ENCODE results near the gene RHOT2. TPM values are rescaled to one million over a fixed set of nuclear protein-coding genes. Genes with fewer than 3 reads are reported as not detected.
"Not testable (repeated sequence)": the region's sequence is repeated elsewhere in the genome, so short reads cannot be mapped to it uniquely, and the experiment has no call there.

RHOT2 gene
- total and polyA plus RNA-seq, 10 of the 15 experiments (the other 5 are each of a cell fraction or from before 2014, with no cell fraction given): 3.7 to 174 (median 69.8) TPM

DNA sequence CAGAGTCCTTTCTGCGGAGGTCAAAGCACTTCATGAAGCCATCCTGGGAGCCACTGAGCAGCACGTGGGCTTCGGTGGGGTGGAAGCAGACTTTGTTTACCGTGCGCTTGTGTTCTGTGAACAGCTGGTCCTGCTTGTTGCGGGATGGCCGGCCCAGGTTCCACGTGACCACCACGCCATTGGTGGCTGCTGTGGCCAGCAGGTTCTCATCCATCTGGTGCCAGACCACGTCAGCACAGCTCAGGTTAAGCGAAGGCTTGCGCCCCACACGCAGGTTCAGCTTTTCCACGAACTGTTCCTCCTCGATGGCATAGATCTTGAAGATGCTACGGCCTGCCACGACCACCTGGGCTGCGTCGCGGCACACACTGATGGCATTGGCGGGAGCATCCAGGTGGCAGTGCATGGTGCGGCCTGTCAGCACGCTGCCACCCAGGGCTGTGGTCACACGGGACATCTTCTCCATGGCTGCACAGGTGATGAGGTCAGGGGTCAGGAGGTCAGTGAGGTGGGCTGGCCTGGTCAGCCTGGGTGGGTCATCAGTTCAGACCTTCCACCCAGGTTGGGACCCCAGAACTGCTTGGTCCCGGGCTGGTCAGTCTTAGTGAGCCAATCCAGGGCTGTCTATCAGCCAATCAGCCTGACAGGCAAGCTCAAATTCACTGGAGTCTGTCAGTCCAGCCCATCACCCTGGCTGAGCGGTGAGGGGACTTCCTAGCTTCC is 21.4 kb downstream of the RHOT2 start:
- Histone ChIP-seq H3K27me3 (replicated peaks in 1 of 2; ENCODE audit: control insufficient read depth in 2 of 2, insufficient read depth in 2 of 2, low read length in 1 of 2) (peaks cover 0 to 1% of the 10 kb centered on the region in 2 experiments; a peak in 1 of 4 replicates), H3K4me2 (ENCODE audit: control insufficient read depth, insufficient read depth) (peak overlapping the region; percentile 88), H3K9me3 (replicated peaks; ENCODE audit: control insufficient read depth, insufficient read depth, low read length) (no peaks in the 10 kb centered on the region; the same call in 2 of the 3 replicates), H3K79me2 (ENCODE audit: control insufficient read depth, insufficient read depth, low read length) (peaks cover 9% of the 10 kb centered on the region), H3K9ac (ENCODE audit: control insufficient read depth, insufficient read depth, low read length) (peak overlapping the region; percentile 96), H2AFZ (ENCODE audit: control insufficient read depth, low read depth, low read length) (no peak overlapping the region), H3K36me3 (ENCODE audit: control insufficient read depth in 2 of 2, insufficient read depth in 2 of 2, low read length in 1 of 2) (peaks cover 0 to 6% of the 10 kb centered on the region in 2 experiments; a peak in 2 of 4 replicates), H3K4me3 (peak overlapping the region; percentile 93), H3K4me1 (ENCODE audit: control insufficient read depth, insufficient read depth, low read length) (peaks cover 4% of the 10 kb centered on the region), H4K20me1 (ENCODE audit: control insufficient read depth, insufficient read depth) (no peaks in the 10 kb centered on the region), H3K27ac (ENCODE audit: control insufficient read depth, insufficient read depth) (peak overlapping the region; percentile 73)
- ChIA-PET CTCF (interaction anchor here (1.0 to 1.6 kb wide), 4 partner anchors 9 to 97 kb away, joined by 3 to 4 read pairs (median 3); partner anchors contain the start of gene STUB1), POLR2A (interaction anchor here (0.9 to 2.0 kb wide), 2 partner anchors 8 to 20 kb away, joined by 3 to 13 read pairs; partner anchors contain the start of gene STUB1), SMC1A (ENCODE audit: uncharacterized antibody, unreplicated experiment) (no interaction called here), RAD21 (ENCODE audit: unreplicated experiment) (interaction anchor here (1.0 kb wide), 2 partner anchors 8 to 22 kb away, joined by 3 to 4 read pairs; partner anchors contain the start of gene RHOT2)
- no peak for FAIRE-seq
- 78% methylated on average over 26 of the region's 26 CpGs for WGBS (ENCODE audit: insufficient coverage, insufficient replicate concordance, low lambda C conversion rate, missing lambda C conversion rate)
- in situ Hi-C loops (cut with MboI): no loop called here
- DNase-seq (ENCODE audit: low read depth, low spot score): no peak
- no peak for ATAC-seq
- TF ChIP-seq REST (IDR thresholded peaks at IDR 0.05; ENCODE audit: low read depth, low read length) (no peak), PBX3 (IDR thresholded peaks at IDR 0.05; ENCODE audit: insufficient replicate concordance, low read depth, low read length) (peak; percentile 56), PKNOX1 (IDR thresholded peaks at IDR 0.05) (peak; percentile 71; the same call in 1 of the 2 replicates), STAT1 (conservative IDR thresholded peaks at IDR 0.05) (no peak), NR2F1 (conservative IDR thresholded peaks at IDR 0.05) (peak; percentile 71; the same call in 1 of the 2 replicates), POLR2A (IDR thresholded peaks at IDR 0.05; ENCODE audit: low read depth, low read length) (peak; percentile 56), NR2C1 (IDR thresholded peaks at IDR 0.05) (0 out of 2 replicates have a peak, but pooled peaks have one; percentile 28)
- TF ChIP-seq, protein P1, sequence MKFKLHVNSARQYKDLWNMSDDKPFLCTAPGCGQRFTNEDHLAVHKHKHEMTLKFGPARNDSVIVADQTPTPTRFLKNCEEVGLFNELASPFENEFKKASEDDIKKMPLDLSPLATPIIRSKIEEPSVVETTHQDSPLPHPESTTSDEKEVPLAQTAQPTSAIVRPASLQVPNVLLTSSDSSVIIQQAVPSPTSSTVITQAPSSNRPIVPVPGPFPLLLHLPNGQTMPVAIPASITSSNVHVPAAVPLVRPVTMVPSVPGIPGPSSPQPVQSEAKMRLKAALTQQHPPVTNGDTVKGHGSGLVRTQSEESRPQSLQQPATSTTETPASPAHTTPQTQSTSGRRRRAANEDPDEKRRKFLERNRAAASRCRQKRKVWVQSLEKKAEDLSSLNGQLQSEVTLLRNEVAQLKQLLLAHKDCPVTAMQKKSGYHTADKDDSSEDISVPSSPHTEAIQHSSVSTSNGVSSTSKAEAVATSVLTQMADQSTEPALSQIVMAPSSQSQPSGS (IDR thresholded peaks at IDR 0.05; ENCODE audit: low read length): no peak
- BruUV-seq (replicated peaks): no TSS peak
- intact Hi-C loops (cut with micrococcal nuclease; ENCODE audit: unreplicated experiment): no loop called here

DNA sequence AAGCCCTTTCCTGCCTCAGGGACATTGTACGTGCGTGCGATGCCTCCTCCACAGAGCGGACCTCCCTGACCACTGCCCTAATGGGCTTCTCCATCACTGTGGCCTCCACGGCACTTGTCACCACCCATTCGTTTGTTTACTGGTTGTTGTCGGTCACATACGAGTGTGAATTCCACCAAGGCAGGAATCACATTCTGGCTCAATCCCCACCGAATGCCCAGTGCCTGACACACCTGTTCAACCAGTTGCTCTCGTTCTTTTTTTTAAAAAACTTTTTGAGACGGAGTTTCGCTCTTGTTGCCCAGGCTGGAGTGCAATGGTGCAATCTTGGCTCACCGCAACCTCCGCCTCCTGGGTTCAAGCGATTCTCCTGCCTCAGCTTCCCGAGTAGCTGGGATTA is 23.3 kb downstream of the RHOT2 start:
- WGBS (ENCODE audit: insufficient coverage, insufficient replicate concordance, low lambda C conversion rate, missing lambda C conversion rate): 72% methylated on average over 16 of the region's 16 CpGs
- H3K4me2 ChIP-seq (ENCODE audit: control insufficient read depth, insufficient read depth); FAIRE-seq; SMC1A ChIA-PET (ENCODE audit: uncharacterized antibody, unreplicated experiment); H3K4me3 ChIP-seq; in situ Hi-C loops (cut with MboI); CTCF ChIA-PET; H2AFZ ChIP-seq (ENCODE audit: control insufficient read depth, low read depth, low read length); BruUV-seq (replicated peaks); H4K20me1 ChIP-seq (ENCODE audit: control insufficient read depth, insufficient read depth); H3K36me3 ChIP-seq (ENCODE audit: control insufficient read depth in 2 of 2, insufficient read depth in 2 of 2, low read length in 1 of 2); H3K9me3 ChIP-seq (replicated peaks; ENCODE audit: control insufficient read depth, insufficient read depth, low read length); DNase-seq (ENCODE audit: low read depth, low spot score); POLR2A ChIA-PET; RAD21 ChIA-PET (ENCODE audit: unreplicated experiment); H3K79me2 ChIP-seq (ENCODE audit: control insufficient read depth, insufficient read depth, low read length); H3K27ac ChIP-seq (ENCODE audit: control insufficient read depth, insufficient read depth); H3K9ac ChIP-seq (ENCODE audit: control insufficient read depth, insufficient read depth, low read length); intact Hi-C loops (cut with micrococcal nuclease; ENCODE audit: unreplicated experiment); ATAC-seq; H3K27me3 ChIP-seq (replicated peaks in 1 of 2; ENCODE audit: control insufficient read depth in 2 of 2, insufficient read depth in 2 of 2, low read length in 1 of 2): not testable (repeated sequence)
- peaks cover 12% of the 10 kb centered on the region for H3K4me1 ChIP-seq (ENCODE audit: control insufficient read depth, insufficient read depth, low read length)

Measured in GM12878 (cell line).